DMS153 (cell line): ENCODE results near the gene CKB.
"Not testable (repeated sequence)": the region's sequence is repeated elsewhere in the genome, so short reads cannot be mapped to it uniquely, and the experiment has no call there.

ENCODE experiments used
- DNase-seq: peaks from one replicate; lab custom pipeline; 2025; lab: John Stamatoyannopoulos, UW

The CKB gene

GRCh38 chr14:103526247-103526913, 3.8 kb upstream of the CKB start:
- no peak for DNase-seq

GRCh38 chr14:103525430-103526246, 3.0 kb upstream of the CKB start:
- not testable (repeated sequence) for DNase-seq

- DNase-seq, result no peak
These were observed 1.6 kb upstream of the CKB start for GRCh38 chr14:103524002-103524935.

GRCh38 chr14:103523575-103523954, 935 bp upstream of the CKB start:
- DNase-seq, result no peak

GRCh38 chr14:103521951-103522563, 573 bp downstream of the CKB start:
- DNase-seq, result no peak

GRCh38 chr14:103521438-103521950, 1.1 kb downstream of the CKB start:
- no peak for DNase-seq

- peak; percentile 35 for DNase-seq
These were observed 1.8 kb downstream of the CKB start for GRCh38 chr14:103520657-103521437.

- DNase-seq, result no peak
These were observed 2.4 kb downstream of the CKB start for GRCh38 chr14:103520269-103520656.

- DNase-seq, result no peak
These were observed 2.8 kb downstream of the CKB start for GRCh38 chr14:103519837-103520212.

- no peak for DNase-seq
These were observed 3.4 kb downstream of the CKB start for GRCh38 chr14:103519043-103519836.

- no peak for DNase-seq
These were observed 4.1 kb downstream of the CKB start for GRCh38 chr14:103518422-103519042.

- no peak for DNase-seq
These were observed 4.8 kb downstream of the CKB start for GRCh38 chr14:103517721-103518421.

GRCh38 chr14:103517174-103517566, 5.5 kb downstream of the CKB start:
- DNase-seq, result no peak

GRCh38 chr14:103516426-103517173, 6.0 kb downstream of the CKB start:
- DNase-seq, result no peak

- DNase-seq, result no peak
These were observed 7.8 kb downstream of the CKB start for GRCh38 chr14:103514596-103515421.

GRCh38 chr14:103512701-103513611, 9.7 kb downstream of the CKB start:
- DNase-seq, result peak; percentile 38
